Heart left ventricle (tissue), 16 donors: ENCODE measurements around the gene LRBA. TPM values are rescaled to one million over a fixed set of nuclear protein-coding genes. Genes with fewer than 3 reads are reported as not detected.

ENCODE experiments used
- ATAC-seq, 4 donors: fragments of 200-7000 bp; cut with Tn5 transposase; one replicate each; pipeline ENCODE4 v1.9.1; 2020 to 2022; ENCODE audit warnings: moderate library complexity in 4 of 4, mild to moderate bottlenecking in 3 of 4, moderate number of reproducible peaks in 1 of 4
- DNase-seq, 5 donors: peaks; one replicate each; pipeline ENCODE4 v3.0.0-alpha.2; 2020
- H3K27ac ChIP-seq, 12 donors: fragments of 200-600 bp; sonication (generic) in 4 of 12; one replicate each; pipeline versions ENCODE4 v1.5.0 to v1.8.0; 2016 to 2022; ENCODE audit warnings: mild to moderate bottlenecking in 2 of 12
- H3K27me3 ChIP-seq, 9 donors: fragments of 200-600 bp; sonication (generic) in 2 of 9; one replicate each; pipeline versions ENCODE4 v1.5.1 to v1.8.0; 2016 to 2022; ENCODE audit warnings: mild to moderate bottlenecking in 3 of 9
- H3K36me3 ChIP-seq, 9 donors: fragments of 200-600 bp; sonication (generic) in 2 of 9; one replicate each; pipeline versions ENCODE4 v1.5.0 to v1.8.0; 2018 to 2022; ENCODE audit warnings: mild to moderate bottlenecking in 2 of 9
- H3K4me1 ChIP-seq, 12 donors: fragments of 200-600 bp; sonication (generic) in 4 of 12; one replicate each; pipeline versions ENCODE4 v1.5.0 to v1.8.0; 2016 to 2022; ENCODE audit warnings: mild to moderate bottlenecking in 3 of 12
- H3K4me3 ChIP-seq, 12 donors: fragments of 200-600 bp; sonication (generic) in 4 of 12; one replicate each; pipeline versions ENCODE4 v1.5.0 to v1.8.0; 2017 to 2022; ENCODE audit warnings: mild to moderate bottlenecking in 9 of 12, moderate library complexity in 4 of 12
- H3K9me3 ChIP-seq, 12 donors: fragments of 200-600 bp; sonication (generic) in 4 of 12; one replicate each; pipeline versions ENCODE4 v1.5.0 to v1.8.0; 2016 to 2022; ENCODE audit warnings: mild to moderate bottlenecking in 1 of 12
- CTCF ChIP-seq, 12 donors: fragments of 200-600 bp; sonication (generic) in 4 of 12; IDR thresholded peaks; one replicate each; pipeline versions ENCODE4 v1.5.0 to v1.8.0; 2018 to 2022; ENCODE audit warnings: antibody characterized with exemption in 12 of 12, mild to moderate bottlenecking in 5 of 12
- POLR2A ChIP-seq, 2 donors: fragments of 450-650 bp; IDR thresholded peaks; one replicate each; pipeline ENCODE4 v1.6.1; 2017; ENCODE audit warnings: antibody characterized with exemption in 2 of 2, mild to moderate bottlenecking in 2 of 2, moderate library complexity in 2 of 2
- WGBS, 4 donors: extraction: QIAGEN DNeasy Blood & Tissue Kit in 2 of 4; methylation state at CpG; one replicate each; pipeline versions ENCODE4 v1.1.5 to v1.1.7; 2013 to 2018; 5-methylcytosine and 5-hydroxymethylcytosine counted together
- intact Hi-C, 10 donors: fragments of 100-400 bp; cut with DNase I; formaldehyde crosslinking; loops; one replicate each; pipeline versions ENCODE4 v1.11.1 to v1.14.2; 2022
- polyA plus RNA-seq, 2 donors: library from polyadenylated mRNA; stranded (reverse); fragments of 200-250 nt; gene quantifications; one replicate each; pipeline ENCODE4 v1.2.3, GENCODE V29; 2013
- total RNA-seq, 9 donors: library from RNA; depleted of rRNA in 2 of 9; stranded (reverse); fragments of >200 nt in 2 of 9; fragmentation: NEBNext Ultra II Directional in 3 of 9; extraction: Animal tissue kit (Norgen Biotek cat#: 25700) in 3 of 9; gene quantifications; one replicate each; pipeline versions ENCODE4 v1.1.0 to v1.2.4, GENCODE V29; 2016 to 2023
- donor health status: ischemic (EF 13 %, LVEDD 7.1; RV severe dilation, severe dysfunction).
- donor health status: healthy with polysubstance abuse.
- donor health status: DM: no; HTN: yes; CAD: no.
- donor health status: DM: no; HTN: no; CAD: no.
- donor health status: ischemic (EF 25% LVEDD 6.9; RV normal size, moderate dysfunction).
- donor health status: ischemic (EF 25% LVEDD 5.7; RV mildly dilated, moderate dysfunction).
- donor health status: healthy.
- donor health status: DM: yes; HTN: yes; CAD: no.
- donor health status: ischemic (EF 35%, LVEDD 5.7; RV mildly dilated, moderate dysfunction).
- donor health status: nonischemic (EF 11% LVEDD 7.7; RV severe dilation, severe dysfunction).
- donor health status: DM: yes; HTN: yes; CAD: no.
- donor health status: PGD.
- donor health status: ischemic (EF 29% LVEDD 5.4; RV normal size, mild dysfunction).
- donor health status: nonischemic (EF 23%, LVEDD 6.1; RV moderate dilation, normal function).

LRBA gene
- total and polyA plus RNA-seq, 11 donors = 6.5 to 35.1 (median 22.6) TPM

GRCh38 chr4:150874338-150875226 lies 140.5 kb downstream of the LRBA start:
- Histone ChIP-seq H3K36me3 (peaks cover 0 to 18% (median 0%) of the 10 kb centered on the region in 9 donors), H3K4me3 (peak overlapping the region in 1 of 12 donors; percentile 6), H3K27me3 (no peaks in the 10 kb centered on the region), H3K4me1 (peaks cover 0 to 13% (median 1%) of the 10 kb centered on the region in 12 donors), H3K27ac (peak overlapping the region in 10 of 12 donors; percentile 8 to 77 (median 68)), H3K9me3 (peaks cover 0 to 11% (median 0%) of the 10 kb centered on the region in 12 donors)
- TF ChIP-seq POLR2A (IDR thresholded peaks at IDR 0.05) (no peak), CTCF (IDR thresholded peaks at IDR 0.05) (no peak)
- intact Hi-C loops = loop anchor here in 3 of 10 donors (10.0 kb wide), 2 partner anchors 870 to 880 kb away; no protein-coding TSS in a partner anchor
- ATAC-seq = peak; percentile 98 to 99 (median 98)
- DNase-seq = peak; percentile 69 to 85 (median 70)
- 48 to 65% (median 59%) methylated on average over 6 of the region's 6 CpGs for WGBS, 4 donors

GRCh38 chr4:150867148-150867547 lies 147.9 kb downstream of the LRBA start:
- peak in 1 of 5 donors; percentile 29 for DNase-seq
- Histone ChIP-seq H3K9me3 (no peaks in the 10 kb centered on the region), H3K4me1 (no peaks in the 10 kb centered on the region), H3K36me3 (peaks cover 0 to 27% (median 0%) of the 10 kb centered on the region in 9 donors), H3K27ac (no peak overlapping the region), H3K4me3 (no peak overlapping the region), H3K27me3 (no peaks in the 10 kb centered on the region)
- 8 to 14% (median 9%) methylated on average over 4 of the region's 4 CpGs for WGBS, 4 donors
- intact Hi-C loops = loop anchor here (1.0 to 10.0 kb wide), 11 partner anchors 142 to 882 kb away; no protein-coding TSS in a partner anchor
- peak in 3 of 4 donors; percentile 75 to 78 (median 76) for ATAC-seq
- TF ChIP-seq CTCF (IDR thresholded peaks at IDR 0.05) (peak; percentile 50 to 77 (median 64)), POLR2A (IDR thresholded peaks at IDR 0.05) (no peak)

GRCh38 chr4:150863456-150863855 lies 151.6 kb downstream of the LRBA start:
- peaks cover 0 to 10% (median 0%) of the 10 kb centered on the region in 9 donors for H3K36me3 ChIP-seq

More at GRCh38 chr4:150863456-150863855, 151.6 kb downstream of the LRBA start:
- no peak for ATAC-seq
- no peaks in the 10 kb centered on the region for H3K27me3 ChIP-seq
- H3K4me3 ChIP-seq = no peak overlapping the region
- no peaks in the 10 kb centered on the region for H3K9me3 ChIP-seq
- H3K4me1 ChIP-seq = no peaks in the 10 kb centered on the region
- no peak for DNase-seq
- H3K27ac ChIP-seq = no peak overlapping the region
- TF ChIP-seq CTCF (IDR thresholded peaks at IDR 0.05) (no peak), POLR2A (IDR thresholded peaks at IDR 0.05) (no peak)
- intact Hi-C loops = loop anchor here in 6 of 10 donors (10.0 kb wide), 4 partner anchors 139 to 879 kb away; no protein-coding TSS in a partner anchor
- WGBS, 4 donors = 90 to 97% (median 93%) methylated on average over 7 of the region's 7 CpGs
